ENCODE data around the gene CKB.

DNA sequence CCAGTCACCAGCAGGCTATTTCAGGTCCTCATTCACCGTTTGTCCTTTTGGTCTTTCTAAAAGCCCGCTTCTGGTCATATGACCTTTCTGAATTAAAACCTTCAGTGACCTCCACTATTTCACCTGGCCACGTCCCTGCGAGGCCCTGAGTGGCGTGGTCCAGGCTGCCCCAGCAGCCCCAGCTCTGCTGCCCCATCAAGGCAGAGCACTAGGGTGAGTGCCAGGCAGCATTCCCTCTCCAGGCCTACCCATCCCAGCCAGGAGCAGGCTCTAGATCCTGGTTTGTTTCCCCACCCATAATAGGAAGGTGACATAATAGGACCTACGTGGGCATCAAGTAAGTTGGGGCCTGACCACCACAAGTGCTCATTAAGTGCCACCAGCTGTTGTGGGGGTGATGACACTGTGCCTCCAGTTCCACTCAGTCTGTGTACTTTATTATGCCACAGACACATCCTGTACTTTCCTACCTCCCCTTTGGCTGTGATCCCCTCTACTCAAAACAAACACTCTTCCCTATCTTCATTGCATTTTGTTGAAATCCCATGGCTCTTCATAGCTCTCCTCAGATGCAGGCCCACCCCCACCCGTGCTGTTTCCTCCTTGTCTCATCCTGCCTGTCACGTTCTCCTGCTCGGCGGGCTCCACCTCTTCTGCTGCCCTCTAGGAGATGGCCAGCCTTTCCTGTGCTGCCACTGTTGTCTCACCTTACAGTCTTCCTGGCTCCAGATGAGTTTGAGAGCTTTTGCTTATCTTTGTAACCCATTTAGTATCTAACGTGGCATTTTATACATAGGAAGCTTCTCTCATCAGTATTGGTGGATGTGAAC, 21.4 kb downstream of the CKB start:
- TF ChIP-seq CTCF (conservative IDR thresholded peaks at IDR 0.05; ENCODE audit: low read length) (no peak), EZH2phosphoT487 (IDR thresholded peaks at IDR 0.05; ENCODE audit: borderline replicate concordance) (no peak)

All from Loucy (cell line).